Activated T-helper 2 cell treated with anti-CD3 and anti-CD28 coated beads, Interferon-gamma antibody, Interleukin-2, Interleukin-4, amounts not matched to agents 10 μg/mL and 5 μg/mL and 100 μg/mL, durations not matched to agents 14 hours and 24 hours and 36 hours (primary cell): Measurements from ENCODE around the gene SELENOW. TPM values are rescaled to one million over a fixed set of nuclear protein-coding genes. Genes with fewer than 3 reads are reported as not detected.
A peak's percentile ranks its signal among the peaks of the same experiment; 100 is the strongest.
"Not testable (repeated sequence)": the region's sequence is repeated elsewhere in the genome, so short reads cannot be mapped to it uniquely, and the experiment has no call there.

Experiments used
- DNase-seq: peaks from one replicate; pipeline ENCODE4 v3.0.0; 2021; ENCODE audit warnings: low spot score
- H3K27ac Mint-ChIP-seq: one replicate; pipeline ENCODE4 v1.8.0; 2021; ENCODE audit warnings: mixed read lengths
- H3K27me3 Mint-ChIP-seq: one replicate; pipeline ENCODE4 v1.8.0; 2021; ENCODE audit warnings: low read depth, mixed read lengths
- H3K36me3 Mint-ChIP-seq: one replicate; pipeline ENCODE4 v1.8.0; 2021; ENCODE audit warnings: low read depth, mixed read lengths
- H3K4me1 Mint-ChIP-seq: one replicate; pipeline ENCODE4 v1.8.0; 2021; ENCODE audit warnings: low read depth, mixed read lengths
- H3K4me3 Mint-ChIP-seq: one replicate; pipeline ENCODE4 v1.8.0; 2021; ENCODE audit warnings: low read depth, mild to moderate bottlenecking, moderate library complexity, mixed read lengths
- H3K9me3 Mint-ChIP-seq: one replicate; pipeline ENCODE4 v1.8.0; 2021; ENCODE audit warnings: mixed read lengths
- intact Hi-C: fragments of 100-400 bp; cut with micrococcal nuclease; formaldehyde crosslinking; loops from one replicate; pipeline ENCODE4 v1.15.1; 2023
- total RNA-seq: library from RNA; stranded (reverse); gene quantifications from 2 replicates; pipeline ENCODE4 v1.2.3, GENCODE V29; 2022

The SELENOW gene
- total RNA-seq, 1 donor from 2014 or later = 98.3 TPM

- intact Hi-C loops = no loop called here
- H3K4me3 Mint-ChIP-seq = no peak overlapping the region
- no peaks in the 10 kb centered on the region for H3K4me1 Mint-ChIP-seq
- DNase-seq = no peak
- no peak overlapping the region for H3K27ac Mint-ChIP-seq
- no peaks in the 10 kb centered on the region for H3K36me3 Mint-ChIP-seq
- H3K27me3 Mint-ChIP-seq = peaks cover 1% of the 10 kb centered on the region
- peaks cover 5% of the 10 kb centered on the region for H3K9me3 Mint-ChIP-seq
Observed at GRCh38 chr19:47798904-47799266, 20.4 kb downstream of the SELENOW start.

GRCh38 chr19:47801270-47801669 lies 22.8 kb downstream of the SELENOW start:
- Mint-ChIP-seq H3K4me1 (no peaks in the 10 kb centered on the region), H3K27ac (no peak overlapping the region), H3K9me3 (peaks cover 5% of the 10 kb centered on the region), H3K36me3 (no peaks in the 10 kb centered on the region), H3K4me3 (no peak overlapping the region), H3K27me3 (peaks cover 1% of the 10 kb centered on the region)
- DNase-seq = no peak
- intact Hi-C loops = no loop called here

- no peak overlapping the region for H3K27ac Mint-ChIP-seq
- peaks cover 1% of the 10 kb centered on the region for H3K27me3 Mint-ChIP-seq
- no peak for DNase-seq
- H3K4me3 Mint-ChIP-seq = no peak overlapping the region
- intact Hi-C loops = no loop called here
- H3K9me3 Mint-ChIP-seq = peaks cover 5% of the 10 kb centered on the region
- H3K4me1 Mint-ChIP-seq = no peaks in the 10 kb centered on the region
- no peaks in the 10 kb centered on the region for H3K36me3 Mint-ChIP-seq
Observed at GRCh38 chr19:47802521-47803043, 24.1 kb downstream of the SELENOW start.

GRCh38 chr19:47803148-47803547 lies 24.6 kb downstream of the SELENOW start:
- intact Hi-C loops, H3K9me3 Mint-ChIP-seq, DNase-seq, H3K27ac Mint-ChIP-seq, H3K4me3 Mint-ChIP-seq, H3K36me3 Mint-ChIP-seq, H3K4me1 Mint-ChIP-seq, H3K27me3 Mint-ChIP-seq: not testable (repeated sequence)

- H3K27ac Mint-ChIP-seq, DNase-seq, H3K36me3 Mint-ChIP-seq, H3K4me1 Mint-ChIP-seq, H3K27me3 Mint-ChIP-seq, H3K4me3 Mint-ChIP-seq, intact Hi-C loops, H3K9me3 Mint-ChIP-seq: not testable (repeated sequence)
Observed at GRCh38 chr19:47803671-47804070, 25.2 kb downstream of the SELENOW start.

GRCh38 chr19:47804451-47804850 lies 25.9 kb downstream of the SELENOW start, which contains the start of gene TPRX1:
Gene TPRX1 (minus strand): TSS chr19:47804551. CDS start chr19:47804539, 12 bp downstream.
- H3K36me3 Mint-ChIP-seq, H3K4me1 Mint-ChIP-seq, intact Hi-C loops, DNase-seq, H3K27ac Mint-ChIP-seq, H3K4me3 Mint-ChIP-seq, H3K9me3 Mint-ChIP-seq, H3K27me3 Mint-ChIP-seq: not testable (repeated sequence)

GRCh38 chr19:47805313-47805712 lies 26.8 kb downstream of the SELENOW start:
- Mint-ChIP-seq H3K36me3 (no peaks in the 10 kb centered on the region), H3K4me3 (no peak overlapping the region), H3K27me3 (no peaks in the 10 kb centered on the region), H3K9me3 (peaks cover 5% of the 10 kb centered on the region), H3K27ac (no peak overlapping the region), H3K4me1 (no peaks in the 10 kb centered on the region)
- no peak for DNase-seq
- intact Hi-C loops = no loop called here

GRCh38 chr19:47806435-47806834 lies 27.9 kb downstream of the SELENOW start:
- no peak overlapping the region for H3K4me3 Mint-ChIP-seq
- no peak for DNase-seq
- H3K9me3 Mint-ChIP-seq = no peaks in the 10 kb centered on the region
- intact Hi-C loops = no loop called here
- no peak overlapping the region for H3K27ac Mint-ChIP-seq
- H3K27me3 Mint-ChIP-seq = no peaks in the 10 kb centered on the region
- H3K36me3 Mint-ChIP-seq = no peaks in the 10 kb centered on the region
- H3K4me1 Mint-ChIP-seq = no peaks in the 10 kb centered on the region

GRCh38 chr19:47813304-47813994 lies 34.9 kb downstream of the SELENOW start:
- H3K4me1 Mint-ChIP-seq = no peaks in the 10 kb centered on the region
- DNase-seq = peak; percentile 56
- no peaks in the 10 kb centered on the region for H3K9me3 Mint-ChIP-seq
- H3K4me3 Mint-ChIP-seq = no peak overlapping the region
- no peak overlapping the region for H3K27ac Mint-ChIP-seq
- no peaks in the 10 kb centered on the region for H3K27me3 Mint-ChIP-seq
- intact Hi-C loops = loop anchor here (5.0 kb wide), 1 partner anchor 49 kb away; no protein-coding TSS in a partner anchor
- H3K36me3 Mint-ChIP-seq = no peaks in the 10 kb centered on the region

GRCh38 chr19:47813995-47814328 lies 35.5 kb downstream of the SELENOW start:
- intact Hi-C loops = loop anchor here (5.0 kb wide), 1 partner anchor 48 kb away; no protein-coding TSS in a partner anchor
- Mint-ChIP-seq H3K36me3 (no peaks in the 10 kb centered on the region), H3K27me3 (peaks cover 2% of the 10 kb centered on the region), H3K4me1 (no peaks in the 10 kb centered on the region), H3K27ac (no peak overlapping the region), H3K4me3 (no peak overlapping the region), H3K9me3 (no peaks in the 10 kb centered on the region)
- DNase-seq = no peak

- H3K36me3 Mint-ChIP-seq, H3K4me3 Mint-ChIP-seq: not testable (repeated sequence)
Observed at GRCh38 chr19:47816270-47816669, 37.8 kb downstream of the SELENOW start.

GRCh38 chr19:47818221-47818620 lies 39.7 kb downstream of the SELENOW start:
- H3K36me3 Mint-ChIP-seq, intact Hi-C loops: not testable (repeated sequence)
- peaks cover 17% of the 10 kb centered on the region for H3K27me3 Mint-ChIP-seq

More at GRCh38 chr19:47816270-47816669, 37.8 kb downstream of the SELENOW start:
- peaks cover 15% of the 10 kb centered on the region for H3K27me3 Mint-ChIP-seq
- intact Hi-C loops, H3K27ac Mint-ChIP-seq, H3K9me3 Mint-ChIP-seq, DNase-seq, H3K4me1 Mint-ChIP-seq: not testable (repeated sequence)

GRCh38 chr19:47819858-47820257 lies 41.4 kb downstream of the SELENOW start:
- Mint-ChIP-seq H3K9me3 (no peaks in the 10 kb centered on the region), H3K36me3 (no peaks in the 10 kb centered on the region), H3K27me3 (peaks cover 17% of the 10 kb centered on the region), H3K4me1 (no peaks in the 10 kb centered on the region), H3K27ac (no peak overlapping the region), H3K4me3 (no peak overlapping the region)
- intact Hi-C loops = no loop called here
- DNase-seq = no peak

More at GRCh38 chr19:47818221-47818620, 39.7 kb downstream of the SELENOW start:
- H3K4me3 Mint-ChIP-seq, H3K4me1 Mint-ChIP-seq, H3K27ac Mint-ChIP-seq, H3K9me3 Mint-ChIP-seq, DNase-seq: not testable (repeated sequence)
